Measurements from ENCODE around the gene PPIB.

Gene PPIB

DNA sequence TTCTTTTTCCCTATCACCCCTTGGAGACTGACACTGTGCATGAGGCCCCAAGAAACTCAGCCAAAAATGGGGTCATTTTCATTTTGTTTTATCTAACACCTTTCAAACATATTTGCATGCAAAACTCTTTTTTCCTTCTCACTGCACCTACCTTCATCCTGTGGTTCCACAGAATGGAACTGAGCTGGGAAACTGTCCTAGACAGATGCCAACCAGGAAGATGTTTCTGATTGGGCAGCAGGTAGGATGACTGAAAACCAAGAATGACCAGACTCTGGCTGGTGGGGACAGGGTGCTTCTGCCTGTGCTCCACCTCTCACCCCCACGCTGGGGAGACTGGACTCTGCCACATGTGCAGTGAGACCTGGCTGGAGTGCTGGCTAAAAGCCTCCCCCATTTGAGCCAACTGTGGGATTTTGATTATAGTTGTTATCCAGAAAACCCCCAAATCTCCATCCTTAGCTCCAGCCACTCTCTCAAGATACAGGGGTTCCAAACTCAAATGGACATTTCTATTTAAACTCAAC is 5.2 kb downstream of the PPIB start:
- DNase-seq: no peak

DNA sequence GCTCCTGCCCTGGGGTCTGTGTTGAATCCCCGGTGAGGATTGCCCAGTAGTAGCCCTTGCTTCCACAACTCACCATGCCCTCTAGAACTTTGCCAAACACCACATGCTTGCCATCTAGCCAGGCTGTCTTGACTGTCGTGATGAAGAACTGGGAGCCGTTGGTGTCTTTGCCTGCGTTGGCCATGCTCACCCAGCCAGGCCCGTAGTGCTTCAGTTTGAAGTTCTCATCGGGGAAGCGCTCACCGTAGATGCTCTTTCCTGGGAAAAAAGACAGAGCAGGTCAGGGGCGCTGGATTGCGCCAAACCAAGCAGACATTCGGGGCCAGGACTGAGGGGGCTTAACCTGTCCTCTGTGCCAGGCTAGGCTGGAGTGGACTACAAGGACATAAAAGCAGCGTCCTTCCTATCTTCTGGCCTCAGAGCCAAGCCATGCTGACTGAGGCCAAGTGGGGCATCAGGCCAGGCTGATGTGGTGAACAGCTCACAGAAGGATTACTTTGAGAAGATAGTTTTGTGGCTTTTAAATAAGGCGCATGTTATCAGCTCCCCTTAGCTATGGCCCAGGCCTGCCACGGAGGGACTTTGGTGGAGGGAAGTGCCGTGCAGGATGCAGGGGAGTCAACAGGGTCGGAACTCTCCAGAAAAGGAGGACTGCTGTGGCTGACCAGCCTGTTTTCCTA is 6.0 kb downstream of the PPIB start:
- DNase-seq: no peak

GRCh38 chr15:64155802-64156651 is 6.8 kb downstream of the PPIB start:
- DNase-seq: no peak

- DNase-seq: peak; percentile 57 to 61
These were observed 9.1 kb downstream of the PPIB start for GRCh38 chr15:64153480-64154367.

GRCh38 chr15:64152507-64153387 is 10.1 kb downstream of the PPIB start:
- no peak for DNase-seq

DNA sequence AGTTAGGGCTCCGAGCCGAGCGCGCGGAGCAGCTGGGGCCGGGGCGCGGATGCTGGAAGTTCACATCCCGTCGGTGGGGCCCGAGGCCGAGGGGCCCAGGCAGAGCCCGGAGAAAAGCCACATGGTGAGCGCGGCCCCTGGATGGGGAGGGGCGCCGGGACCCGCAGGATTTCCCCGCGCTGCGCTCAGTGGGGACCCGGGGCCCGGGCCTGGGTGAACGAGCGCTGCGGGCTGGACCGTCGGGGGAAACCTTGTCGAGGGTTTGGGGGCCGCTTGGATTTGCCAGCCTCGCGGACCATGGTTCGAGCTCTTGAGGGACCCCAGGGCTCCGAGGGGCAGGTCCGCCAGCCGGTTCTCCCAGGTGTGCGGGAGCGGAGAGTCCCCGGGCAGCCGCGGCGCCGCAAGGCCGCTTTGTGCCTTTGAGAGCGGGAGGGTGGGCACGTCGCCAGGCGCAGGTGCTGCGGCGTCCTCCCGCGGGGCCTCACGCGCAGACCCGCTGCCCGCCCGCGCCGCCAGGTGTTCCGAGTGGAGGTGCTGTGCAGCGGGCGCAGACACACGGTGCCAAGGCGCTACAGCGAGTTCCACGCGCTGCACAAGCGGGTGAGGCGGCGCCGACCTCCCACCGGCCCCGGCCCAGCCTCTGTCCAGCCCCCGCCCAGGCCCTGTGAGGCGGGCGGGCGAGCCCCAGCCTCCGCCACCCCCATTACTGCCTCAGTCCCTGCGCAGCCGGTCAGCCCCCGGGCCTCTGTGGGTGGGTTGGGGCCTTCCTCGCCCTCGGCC is 10.9 kb downstream of the PPIB start, which contains the start of gene SNX22:
TSS of gene SNX22 (plus strand) at position 5 of the 780 bp plus-strand sequence. CDS start at position 50, 45 bp downstream.
- DNase-seq: no peak

DNA sequence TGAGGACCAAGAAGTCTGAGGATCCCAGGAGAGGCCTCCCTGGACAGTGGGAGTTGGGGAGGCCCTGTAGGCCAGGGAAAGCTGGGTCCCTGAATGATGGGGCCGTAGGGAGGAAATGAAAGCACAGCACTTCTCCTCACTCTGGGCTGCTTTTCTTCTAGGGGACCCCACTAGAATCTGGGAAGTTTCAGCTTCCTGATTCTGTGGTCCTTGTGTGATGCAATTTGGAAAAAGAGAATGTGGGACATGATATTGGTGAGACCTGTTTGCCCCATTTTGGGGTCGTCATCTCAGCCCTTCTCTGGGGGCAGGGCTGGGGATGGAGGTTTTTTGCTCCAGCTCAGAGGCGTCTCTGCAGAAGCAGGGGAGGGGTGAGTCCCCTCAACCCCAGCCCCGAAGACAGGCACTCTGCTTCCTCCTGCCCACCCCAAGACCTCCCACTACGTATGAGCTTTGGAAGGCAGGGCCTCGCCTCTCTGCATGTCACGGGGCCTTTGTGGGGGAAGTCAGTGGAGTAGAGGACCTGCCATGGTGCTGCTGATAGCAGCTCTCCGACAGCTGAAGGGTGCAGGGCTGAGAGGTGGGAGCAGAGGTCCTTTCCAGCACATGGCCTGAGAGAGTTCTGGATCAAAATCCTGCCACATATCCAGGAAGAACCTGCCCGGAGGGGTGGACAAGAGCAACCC is 12.8 kb downstream of the PPIB start:
- DNase-seq: no peak

GRCh38 chr15:64149424-64149823 is 13.4 kb downstream of the PPIB start:
- DNase-seq: no peak

GRCh38 chr15:64148581-64148980 is 14.2 kb downstream of the PPIB start:
- DNase-seq: no peak

DNA sequence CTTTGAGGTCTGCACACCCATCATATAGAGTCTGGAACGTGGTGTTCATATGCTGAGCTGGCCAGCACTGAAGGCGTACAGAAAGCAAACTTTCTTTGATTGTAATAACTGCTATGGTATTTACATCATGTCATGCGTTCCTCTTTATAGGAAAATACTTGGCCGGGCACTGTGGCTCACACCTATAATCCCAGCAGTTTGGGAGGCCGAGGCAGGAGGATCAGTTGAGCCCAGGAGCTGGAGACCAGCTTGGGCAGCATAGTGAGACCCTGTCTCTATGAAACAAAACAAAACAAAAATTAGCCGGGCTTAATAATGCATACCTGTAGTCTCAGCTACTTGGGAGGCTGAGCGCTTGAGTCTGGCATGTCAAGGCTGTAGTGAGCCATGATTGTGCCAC is 14.7 kb downstream of the PPIB start:
- no peak for DNase-seq

- no peak for DNase-seq
These were observed 15.7 kb downstream of the PPIB start for GRCh38 chr15:64146885-64147681.

- DNase-seq: no peak
These were observed 16.3 kb downstream of the PPIB start for GRCh38 chr15:64146520-64146884.

- no peak for DNase-seq
These were observed 16.8 kb downstream of the PPIB start for GRCh38 chr15:64146041-64146440.

GRCh38 chr15:64144565-64145281 is 18.1 kb downstream of the PPIB start:
- no peak for DNase-seq

GRCh38 chr15:64144192-64144564 is 18.6 kb downstream of the PPIB start:
- DNase-seq: no peak

GRCh38 chr15:64143276-64143675 is 19.5 kb downstream of the PPIB start:
- no peak for DNase-seq

DNA sequence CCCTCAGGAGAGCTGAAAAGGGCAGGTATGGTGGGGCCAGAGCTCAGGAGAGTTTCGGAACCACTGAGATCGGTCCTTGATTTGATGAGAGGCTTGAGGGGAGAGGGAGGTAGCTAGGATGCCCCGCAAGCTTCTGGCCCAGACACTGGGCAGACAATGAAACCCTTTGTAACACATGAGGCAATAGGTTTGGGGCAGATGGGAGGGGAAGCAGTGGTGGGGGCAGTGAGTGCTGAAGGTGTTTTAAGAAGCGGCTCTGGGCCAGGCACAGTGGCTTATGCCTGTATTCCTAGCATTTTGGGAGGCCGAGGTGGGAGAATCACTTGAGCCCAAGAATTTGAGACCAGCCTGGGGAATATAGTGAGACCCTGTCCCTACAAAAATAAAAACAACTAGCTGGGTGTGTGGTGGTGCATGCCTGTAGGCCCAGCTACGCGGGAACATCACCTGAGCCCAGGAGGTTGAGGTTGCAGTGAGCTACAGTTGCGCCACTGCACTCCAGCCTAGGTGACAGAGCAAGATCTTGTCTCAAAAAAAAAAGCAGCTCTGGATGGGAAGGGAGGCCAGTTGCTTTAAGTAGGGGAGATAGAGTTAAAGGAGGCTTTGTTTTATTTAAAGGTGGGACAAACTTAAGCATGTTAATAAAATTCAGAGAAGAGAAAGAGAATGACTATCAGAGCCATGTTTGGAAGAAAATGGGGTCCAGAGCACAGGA is 20.9 kb downstream of the PPIB start:
- no peak for DNase-seq

GRCh38 chr15:64138331-64138941 is 24.4 kb downstream of the PPIB start:
- DNase-seq: no peak

All from NCI-H1930 (cell line).